ENCODE data around the gene DUSP15. TPM values are rescaled to one million over a fixed set of nuclear protein-coding genes. Genes with fewer than 3 reads are reported as not detected.
"Not testable (repeated sequence)": the region's sequence is repeated elsewhere in the genome, so short reads cannot be mapped to it uniquely, and the experiment has no call there.

DUSP15 gene, protein sequence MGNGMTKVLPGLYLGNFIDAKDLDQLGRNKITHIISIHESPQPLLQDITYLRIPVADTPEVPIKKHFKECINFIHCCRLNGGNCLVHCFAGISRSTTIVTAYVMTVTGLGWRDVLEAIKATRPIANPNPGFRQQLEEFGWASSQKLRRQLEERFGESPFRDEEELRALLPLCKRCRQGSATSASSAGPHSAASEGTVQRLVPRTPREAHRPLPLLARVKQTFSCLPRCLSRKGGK
- not detected for total RNA-seq

DNA sequence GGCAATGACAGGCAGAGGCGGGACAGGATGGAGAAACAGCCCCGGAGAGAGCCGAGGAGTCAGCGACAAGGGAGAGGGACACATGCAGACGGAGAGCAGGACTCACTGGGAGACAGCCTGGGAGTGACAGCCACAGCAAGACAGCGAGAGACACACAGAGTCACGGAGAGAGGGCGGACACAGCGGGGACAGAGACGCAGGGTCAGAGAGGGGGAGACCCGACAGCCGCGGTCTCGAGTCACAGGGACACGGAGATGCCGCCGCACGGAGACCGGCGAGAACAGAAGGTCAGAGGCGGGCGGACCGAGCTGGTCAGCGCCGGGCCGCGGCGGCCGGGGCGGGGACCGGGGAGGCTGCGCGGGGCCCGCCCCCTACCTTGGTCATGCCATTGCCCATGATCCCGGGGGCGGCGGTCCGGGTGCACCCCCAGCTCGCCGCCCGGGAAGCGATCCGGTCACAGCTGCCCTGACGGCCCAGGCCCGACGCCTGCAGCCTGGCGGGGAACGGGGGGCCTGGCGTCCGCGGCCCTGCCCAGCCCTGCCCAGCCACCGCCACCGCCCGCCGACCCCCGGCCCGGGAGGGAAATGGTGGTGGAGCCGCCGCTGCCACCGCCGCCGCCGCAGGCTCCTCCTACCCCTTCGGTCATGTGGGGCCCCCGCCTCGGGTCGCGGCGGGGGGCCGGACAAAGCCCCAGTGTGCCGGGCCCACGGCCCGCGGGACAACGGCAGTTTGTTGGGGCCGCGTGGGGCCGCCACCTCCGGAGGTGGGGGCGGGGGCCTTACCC lies at the start of gene DUSP15, which contains the start of gene TTLL9:
Gene DUSP15, minus strand, starts transcription at position 586 of the 784 bp plus-strand sequence. Its CDS starts 190 bp downstream, at position 396.
Gene TTLL9, plus strand, starts transcription at position 693 of the 784 bp plus-strand sequence. CDS start 493 bp downstream, outside the sequence.
- H3K36me3 Mint-ChIP-seq (ENCODE audit: low read depth): no peaks in the 10 kb centered on the region
- H3K27ac Mint-ChIP-seq: no peak within 1 kb of the TSS
- H3K9me3 Mint-ChIP-seq: no peaks in the 10 kb centered on the region
- CTCF ChIA-PET: interaction anchor here (1.2 to 2.3 kb wide), 2 partner anchors 17 to 81 kb away, joined by 5 to 12 read pairs; partner anchors contain the start of gene PDRG1
- TF ChIP-seq, protein P1, sequence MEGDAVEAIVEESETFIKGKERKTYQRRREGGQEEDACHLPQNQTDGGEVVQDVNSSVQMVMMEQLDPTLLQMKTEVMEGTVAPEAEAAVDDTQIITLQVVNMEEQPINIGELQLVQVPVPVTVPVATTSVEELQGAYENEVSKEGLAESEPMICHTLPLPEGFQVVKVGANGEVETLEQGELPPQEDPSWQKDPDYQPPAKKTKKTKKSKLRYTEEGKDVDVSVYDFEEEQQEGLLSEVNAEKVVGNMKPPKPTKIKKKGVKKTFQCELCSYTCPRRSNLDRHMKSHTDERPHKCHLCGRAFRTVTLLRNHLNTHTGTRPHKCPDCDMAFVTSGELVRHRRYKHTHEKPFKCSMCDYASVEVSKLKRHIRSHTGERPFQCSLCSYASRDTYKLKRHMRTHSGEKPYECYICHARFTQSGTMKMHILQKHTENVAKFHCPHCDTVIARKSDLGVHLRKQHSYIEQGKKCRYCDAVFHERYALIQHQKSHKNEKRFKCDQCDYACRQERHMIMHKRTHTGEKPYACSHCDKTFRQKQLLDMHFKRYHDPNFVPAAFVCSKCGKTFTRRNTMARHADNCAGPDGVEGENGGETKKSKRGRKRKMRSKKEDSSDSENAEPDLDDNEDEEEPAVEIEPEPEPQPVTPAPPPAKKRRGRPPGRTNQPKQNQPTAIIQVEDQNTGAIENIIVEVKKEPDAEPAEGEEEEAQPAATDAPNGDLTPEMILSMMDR (IDR thresholded peaks at IDR 0.05): no peak
- peaks cover 31% of the 10 kb centered on the region for H3K27me3 Mint-ChIP-seq
- DNase-seq (no peak), ATAC-seq (peak; percentile 57)
- peak within 1 kb of the TSS; percentile 69 for H3K4me3 Mint-ChIP-seq
- POLR2A ChIA-PET: interaction anchor here (0.6 to 1.1 kb wide), 2 partner anchors 9 to 149 kb away, joined by 3 to 4 read pairs; no protein-coding TSS in a partner anchor
- intact Hi-C loops (cut with micrococcal nuclease): no loop called here
- H3K4me1 Mint-ChIP-seq (ENCODE audit: low read depth): peaks cover 8% of the 10 kb centered on the region

DNA sequence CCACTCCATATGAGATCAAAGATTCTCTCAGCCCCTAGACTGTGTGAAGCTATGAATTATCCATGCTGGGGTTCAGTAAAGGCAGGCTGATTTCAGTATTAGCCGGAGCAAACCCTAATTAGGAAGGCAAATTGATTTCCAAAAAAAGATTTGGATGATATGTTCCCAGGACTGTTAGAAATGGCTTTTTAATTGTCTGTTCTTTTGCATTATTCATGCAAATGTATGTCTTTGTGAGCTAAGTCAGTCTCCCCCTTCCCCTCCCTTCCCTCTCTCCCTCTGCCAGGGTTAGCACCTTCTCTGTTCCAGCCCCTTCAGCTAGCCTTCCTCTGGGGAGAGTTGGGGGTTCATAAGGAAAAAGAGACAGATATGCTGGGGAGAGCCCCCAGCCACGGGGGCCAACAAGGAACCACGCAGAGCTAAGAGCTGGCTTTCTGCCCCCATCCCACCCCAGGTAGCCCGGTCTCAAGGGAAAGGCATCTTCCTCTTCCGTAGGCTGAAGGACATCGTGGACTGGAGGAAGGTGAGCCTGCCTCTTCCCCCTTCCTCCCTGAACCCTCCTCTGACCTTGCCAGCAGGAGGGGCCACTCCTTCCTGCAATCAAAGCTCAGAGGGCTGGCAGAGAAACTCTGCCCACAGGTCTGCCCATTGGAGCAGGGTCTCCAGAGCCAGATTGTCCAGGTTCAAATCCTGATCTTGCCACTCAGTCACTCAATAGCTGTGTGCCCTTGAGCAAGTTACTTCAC lies 49.3 kb upstream of the DUSP15 start:
- POLR2A ChIA-PET: interaction anchor here (0.9 to 1.0 kb wide), 2 partner anchors 18 to 31 kb away, joined by 3 read pairs; no protein-coding TSS in a partner anchor
- intact Hi-C loops (cut with micrococcal nuclease): no loop called here
- CTCF ChIA-PET: interaction anchor here (1.0 to 1.3 kb wide), 3 partner anchors 32 to 106 kb away, joined by 3 read pairs; partner anchors contain the start of gene PDRG1
- no peak overlapping the region for H3K27ac Mint-ChIP-seq
- ATAC-seq: no peak
- no peak overlapping the region for H3K4me3 Mint-ChIP-seq
- H3K27me3 Mint-ChIP-seq: peaks cover 24% of the 10 kb centered on the region
- H3K4me1 Mint-ChIP-seq (ENCODE audit: low read depth): peaks cover 13% of the 10 kb centered on the region
- H3K36me3 Mint-ChIP-seq (ENCODE audit: low read depth): no peaks in the 10 kb centered on the region
- TF ChIP-seq, protein P1 (IDR thresholded peaks at IDR 0.05): no peak
- H3K9me3 Mint-ChIP-seq: no peaks in the 10 kb centered on the region
- DNase-seq: no peak

DNA sequence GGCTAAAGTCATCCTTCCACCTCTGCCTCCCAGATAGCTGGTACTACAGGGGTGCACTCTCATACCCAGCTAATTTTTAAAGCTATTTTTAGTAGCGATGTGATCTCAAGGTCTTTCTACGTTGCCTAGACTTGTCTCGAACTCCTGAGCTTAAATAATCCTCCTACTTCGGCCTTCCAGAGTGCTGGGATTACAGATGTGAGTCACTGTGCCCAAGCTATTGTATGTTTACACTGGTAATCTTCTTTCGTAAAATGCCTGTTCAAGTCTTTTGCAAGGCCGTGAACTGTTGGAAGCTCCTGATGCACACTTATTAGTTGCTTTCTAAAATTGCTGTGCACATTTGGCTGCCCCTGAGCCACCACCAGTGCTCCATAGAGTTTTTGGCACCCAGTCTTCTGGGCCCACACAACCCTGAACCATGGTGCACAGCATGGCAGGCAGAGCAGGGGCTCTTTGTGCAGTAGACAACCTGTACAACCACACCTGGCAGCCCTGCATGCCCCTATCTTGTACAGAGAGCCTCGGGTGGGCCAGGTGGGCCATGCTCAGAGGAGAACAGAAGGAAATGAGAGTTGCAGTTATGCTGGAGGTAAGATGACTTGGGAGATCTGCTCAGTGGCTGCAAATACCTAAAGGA lies 48.3 kb upstream of the DUSP15 start:
- Mint-ChIP-seq H3K27ac (no peak overlapping the region), H3K4me1 (ENCODE audit: low read depth) (peaks cover 5% of the 10 kb centered on the region), H3K9me3 (no peaks in the 10 kb centered on the region), H3K4me3 (no peak overlapping the region), H3K27me3 (peaks cover 17% of the 10 kb centered on the region), H3K36me3 (ENCODE audit: low read depth) (no peaks in the 10 kb centered on the region)
- intact Hi-C loops (cut with micrococcal nuclease): no loop called here
- TF ChIP-seq, protein P1 (IDR thresholded peaks at IDR 0.05): no peak
- POLR2A ChIA-PET: no interaction called here
- no peak for ATAC-seq
- DNase-seq: no peak
- CTCF ChIA-PET: interaction anchor here (0.9 to 1.3 kb wide), 4 partner anchors 33 to 113 kb away, joined by 3 to 4 read pairs (median 3); partner anchors contain the start of genes CCM2L and PDRG1

DNA sequence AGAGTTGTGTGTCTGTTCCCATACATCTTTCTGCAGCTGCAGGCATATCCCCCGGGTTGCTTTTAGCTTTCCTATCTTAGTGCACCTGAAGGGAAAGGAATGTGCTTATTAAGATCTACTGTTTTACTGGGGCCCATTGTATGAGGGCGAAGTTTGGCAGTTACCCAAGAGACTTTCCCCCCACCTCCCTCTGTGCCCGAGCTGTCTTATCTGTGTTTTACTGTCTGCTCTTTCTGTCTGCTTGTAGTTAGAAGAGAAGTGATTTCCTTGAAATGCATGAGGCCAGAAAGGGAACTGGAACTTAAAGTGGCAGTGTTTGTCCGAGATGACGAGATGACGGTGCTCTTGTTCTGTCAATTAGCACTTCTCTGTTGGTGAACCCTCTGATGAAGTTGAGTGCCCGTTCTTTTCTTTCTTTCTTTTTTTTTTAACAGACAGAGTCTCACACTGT lies 47.7 kb upstream of the DUSP15 start:
- H3K9me3 Mint-ChIP-seq; H3K4me3 Mint-ChIP-seq; POLR2A ChIA-PET; H3K36me3 Mint-ChIP-seq (ENCODE audit: low read depth); DNase-seq; ATAC-seq; H3K27ac Mint-ChIP-seq; intact Hi-C loops (cut with micrococcal nuclease); H3K4me1 Mint-ChIP-seq (ENCODE audit: low read depth): not testable (repeated sequence)
- peaks cover 17% of the 10 kb centered on the region for H3K27me3 Mint-ChIP-seq
- CTCF ChIA-PET: interaction anchor here (0.9 to 1.3 kb wide), 4 partner anchors 34 to 114 kb away, joined by 3 to 4 read pairs (median 3); partner anchors contain the start of genes CCM2L and PDRG1

DNA sequence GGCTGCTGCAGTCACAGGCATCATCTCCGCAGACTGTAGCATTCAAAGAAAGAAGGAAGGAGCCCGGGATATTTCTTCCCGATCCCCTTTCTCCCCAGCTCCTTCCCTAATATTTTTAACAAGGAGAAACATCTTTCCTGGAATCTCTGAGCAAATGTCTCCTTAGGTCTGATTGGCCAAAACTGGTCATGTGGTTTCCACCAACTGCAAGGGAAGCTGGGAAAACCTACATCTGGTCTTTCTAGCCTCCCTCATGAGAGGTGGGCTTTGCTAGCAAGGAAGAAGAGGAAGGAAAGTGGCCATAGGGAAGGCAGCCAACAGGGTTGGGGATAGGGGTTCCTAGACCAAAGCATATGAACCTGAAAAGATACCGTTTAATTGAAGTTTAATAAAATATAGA lies 46.4 kb upstream of the DUSP15 start:
- Mint-ChIP-seq H3K4me1 (ENCODE audit: low read depth) (no peaks in the 10 kb centered on the region), H3K27ac (no peak overlapping the region), H3K36me3 (ENCODE audit: low read depth) (no peaks in the 10 kb centered on the region), H3K27me3 (peaks cover 17% of the 10 kb centered on the region), H3K4me3 (no peak overlapping the region), H3K9me3 (no peaks in the 10 kb centered on the region)
- TF ChIP-seq, protein P1 (IDR thresholded peaks at IDR 0.05): no peak
- ChIA-PET POLR2A (no interaction called here), CTCF (no interaction called here)
- DNase-seq (no peak), ATAC-seq (no peak)
- intact Hi-C loops (cut with micrococcal nuclease): no loop called here

All from activated CD8-positive, alpha-beta T cell treated with anti-CD3 and anti-CD28 coated beads for 36 hours (primary cell).